Measurements from ENCODE around the gene GPRIN3.

The GPRIN3 gene

GRCh38 chr4:89216866-89217265, 90.7 kb downstream of the GPRIN3 start:
- Histone ChIP-seq H2BK120ac (ENCODE audit: low read depth, low read length) (no peak overlapping the region), H2AK5ac (ENCODE audit: low read length) (no peak overlapping the region), H2BK15ac (replicated peaks; ENCODE audit: low read depth) (no peak overlapping the region), H3K79me1 (ENCODE audit: low read length) (no peaks in the 10 kb centered on the region), H3K4me3 (ENCODE audit: low read length) (no peak overlapping the region), H3K79me2 (ENCODE audit: control insufficient read depth, insufficient read depth, low read length) (no peaks in the 10 kb centered on the region), H4K5ac (ENCODE audit: low read length) (no peak overlapping the region), H3K27me3 (ENCODE audit: insufficient read depth, low read length, poor library complexity) (no peaks in the 10 kb centered on the region), H3K4me1 (ENCODE audit: control insufficient read depth, low read depth, low read length) (no peaks in the 10 kb centered on the region), H3K18ac (ENCODE audit: low read length) (no peak overlapping the region), H3K9ac (ENCODE audit: low read length) (no peak overlapping the region), H3K23ac (ENCODE audit: low read length) (no peak overlapping the region), H3K4me2 (ENCODE audit: low read length) (no peak overlapping the region), H4K8ac (ENCODE audit: low read depth, low read length) (no peak overlapping the region), H3K27ac (ENCODE audit: low read depth, low read length) (no peak overlapping the region), H3K36me3 (ENCODE audit: control insufficient read depth, insufficient read depth, low read length) (no peaks in the 10 kb centered on the region), H3K4ac (ENCODE audit: low read depth, low read length) (no peak overlapping the region), H2BK5ac (ENCODE audit: low read length) (no peak overlapping the region), H3K56ac (ENCODE audit: low read length) (no peak overlapping the region)
- no peak for DNase-seq
- WGBS (ENCODE audit: extremely low coverage, insufficient coverage, low lambda C conversion rate): no CpG with 5 or more reads among the region's 1 CpG

GRCh38 chr4:89216422-89216821, 91.2 kb downstream of the GPRIN3 start:
- Histone ChIP-seq H3K27ac (ENCODE audit: low read depth, low read length) (no peak overlapping the region), H4K8ac (ENCODE audit: low read depth, low read length) (no peak overlapping the region), H3K4ac (ENCODE audit: low read depth, low read length) (no peak overlapping the region), H3K4me2 (ENCODE audit: low read length) (no peak overlapping the region), H3K56ac (ENCODE audit: low read length) (no peak overlapping the region), H3K79me2 (ENCODE audit: control insufficient read depth, insufficient read depth, low read length) (no peaks in the 10 kb centered on the region), H4K5ac (ENCODE audit: low read length) (no peak overlapping the region), H3K9ac (ENCODE audit: low read length) (no peak overlapping the region), H3K23ac (ENCODE audit: low read length) (no peak overlapping the region), H2BK15ac (replicated peaks; ENCODE audit: low read depth) (no peak overlapping the region), H2AK5ac (ENCODE audit: low read length) (no peak overlapping the region), H3K27me3 (ENCODE audit: insufficient read depth, low read length, poor library complexity) (no peaks in the 10 kb centered on the region), H2BK5ac (ENCODE audit: low read length) (no peak overlapping the region), H3K79me1 (ENCODE audit: low read length) (no peaks in the 10 kb centered on the region), H3K36me3 (ENCODE audit: control insufficient read depth, insufficient read depth, low read length) (no peaks in the 10 kb centered on the region), H2BK120ac (ENCODE audit: low read depth, low read length) (no peak overlapping the region), H3K4me1 (ENCODE audit: control insufficient read depth, low read depth, low read length) (no peaks in the 10 kb centered on the region), H3K4me3 (ENCODE audit: low read length) (no peak overlapping the region), H3K18ac (ENCODE audit: low read length) (no peak overlapping the region)
- no peak for DNase-seq

GRCh38 chr4:89215736-89216135, 91.9 kb downstream of the GPRIN3 start:
- Histone ChIP-seq H3K4me3 (ENCODE audit: low read length) (no peak overlapping the region), H4K5ac (ENCODE audit: low read length) (no peak overlapping the region), H3K27ac (ENCODE audit: low read depth, low read length) (no peak overlapping the region), H3K23ac (ENCODE audit: low read length) (no peak overlapping the region), H3K36me3 (ENCODE audit: control insufficient read depth, insufficient read depth, low read length) (no peaks in the 10 kb centered on the region), H2BK5ac (ENCODE audit: low read length) (no peak overlapping the region), H3K18ac (ENCODE audit: low read length) (no peak overlapping the region), H3K4ac (ENCODE audit: low read depth, low read length) (no peak overlapping the region), H3K9ac (ENCODE audit: low read length) (no peak overlapping the region), H2BK15ac (replicated peaks; ENCODE audit: low read depth) (no peak overlapping the region), H3K4me1 (ENCODE audit: control insufficient read depth, low read depth, low read length) (no peaks in the 10 kb centered on the region), H4K8ac (ENCODE audit: low read depth, low read length) (no peak overlapping the region), H3K79me1 (ENCODE audit: low read length) (no peaks in the 10 kb centered on the region), H3K56ac (ENCODE audit: low read length) (no peak overlapping the region), H2AK5ac (ENCODE audit: low read length) (no peak overlapping the region), H3K4me2 (ENCODE audit: low read length) (no peak overlapping the region), H2BK120ac (ENCODE audit: low read depth, low read length) (no peak overlapping the region), H3K27me3 (ENCODE audit: insufficient read depth, low read length, poor library complexity) (no peaks in the 10 kb centered on the region), H3K79me2 (ENCODE audit: control insufficient read depth, insufficient read depth, low read length) (no peaks in the 10 kb centered on the region)
- no CpG with 5 or more reads among the region's 3 CpGs for WGBS (ENCODE audit: extremely low coverage, insufficient coverage, low lambda C conversion rate)
- no peak for DNase-seq

DNA sequence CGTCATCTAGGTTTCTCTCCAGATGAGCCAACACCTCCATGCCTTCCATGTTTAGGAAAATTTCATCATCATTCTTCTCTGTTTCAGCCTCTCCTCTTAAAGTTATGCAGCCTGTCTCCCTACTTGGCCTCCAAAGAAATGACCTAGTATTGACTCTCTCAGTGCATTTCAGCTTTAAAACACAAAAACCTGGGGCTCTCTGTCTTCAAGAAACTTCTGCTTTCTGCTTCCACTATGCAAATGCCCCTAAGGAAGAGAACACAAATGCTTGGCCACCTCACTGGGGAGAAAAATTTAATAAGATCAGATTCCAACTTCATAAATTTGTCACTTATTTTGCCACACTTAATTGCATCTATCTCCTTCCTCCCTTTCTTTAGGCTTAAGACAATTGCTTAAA, 93.3 kb downstream of the GPRIN3 start:
- H3K4me3 ChIP-seq (ENCODE audit: low read length): no peak overlapping the region
- H3K4me1 ChIP-seq (ENCODE audit: control insufficient read depth, low read depth, low read length): no peaks in the 10 kb centered on the region
- no peaks in the 10 kb centered on the region for H3K36me3 ChIP-seq (ENCODE audit: control insufficient read depth, insufficient read depth, low read length)
- H3K27me3 ChIP-seq (ENCODE audit: insufficient read depth, low read length, poor library complexity): no peaks in the 10 kb centered on the region
- no peak overlapping the region for H2BK5ac ChIP-seq (ENCODE audit: low read length)
- no peak overlapping the region for H2AK5ac ChIP-seq (ENCODE audit: low read length)
- H3K79me2 ChIP-seq (ENCODE audit: control insufficient read depth, insufficient read depth, low read length): no peaks in the 10 kb centered on the region
- no peak overlapping the region for H2BK120ac ChIP-seq (ENCODE audit: low read depth, low read length)
- no peak overlapping the region for H3K4ac ChIP-seq (ENCODE audit: low read depth, low read length)
- no peak overlapping the region for H3K23ac ChIP-seq (ENCODE audit: low read length)
- H4K8ac ChIP-seq (ENCODE audit: low read depth, low read length): no peak overlapping the region
- WGBS (ENCODE audit: extremely low coverage, insufficient coverage, low lambda C conversion rate): no CpG with 5 or more reads among the region's 1 CpG
- no peak overlapping the region for H4K5ac ChIP-seq (ENCODE audit: low read length)
- no peak overlapping the region for H3K56ac ChIP-seq (ENCODE audit: low read length)
- no peak overlapping the region for H3K4me2 ChIP-seq (ENCODE audit: low read length)
- H3K9ac ChIP-seq (ENCODE audit: low read length): no peak overlapping the region
- DNase-seq: no peak
- H2BK15ac ChIP-seq (replicated peaks; ENCODE audit: low read depth): no peak overlapping the region
- no peaks in the 10 kb centered on the region for H3K79me1 ChIP-seq (ENCODE audit: low read length)
- H3K18ac ChIP-seq (ENCODE audit: low read length): no peak overlapping the region
- H3K27ac ChIP-seq (ENCODE audit: low read depth, low read length): no peak overlapping the region

DNA sequence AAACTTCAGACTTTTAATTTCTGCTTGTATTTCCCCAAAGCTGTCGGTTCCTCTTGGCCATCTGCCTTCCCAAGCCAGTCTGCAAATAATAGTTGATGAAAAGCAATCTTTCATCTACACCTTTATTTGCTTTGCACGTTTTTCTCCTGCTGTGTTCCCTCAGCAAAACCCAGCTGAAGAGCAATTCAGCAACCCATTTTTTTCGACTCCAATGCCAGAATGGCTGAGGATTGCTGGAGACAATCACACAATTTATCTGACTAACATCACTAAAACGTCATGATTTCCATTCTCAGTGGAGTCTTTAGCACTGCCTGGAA, 94.3 kb downstream of the GPRIN3 start:
- Histone ChIP-seq H3K9ac (ENCODE audit: low read length) (no peak overlapping the region), H3K56ac (ENCODE audit: low read length) (no peak overlapping the region), H3K27me3 (ENCODE audit: insufficient read depth, low read length, poor library complexity) (no peaks in the 10 kb centered on the region), H3K36me3 (ENCODE audit: control insufficient read depth, insufficient read depth, low read length) (no peaks in the 10 kb centered on the region), H3K79me1 (ENCODE audit: low read length) (no peaks in the 10 kb centered on the region), H2BK5ac (ENCODE audit: low read length) (no peak overlapping the region), H3K4ac (ENCODE audit: low read depth, low read length) (no peak overlapping the region), H3K4me2 (ENCODE audit: low read length) (no peak overlapping the region), H3K79me2 (ENCODE audit: control insufficient read depth, insufficient read depth, low read length) (no peaks in the 10 kb centered on the region), H4K8ac (ENCODE audit: low read depth, low read length) (no peak overlapping the region), H2BK15ac (replicated peaks; ENCODE audit: low read depth) (no peak overlapping the region), H4K5ac (ENCODE audit: low read length) (no peak overlapping the region), H3K23ac (ENCODE audit: low read length) (no peak overlapping the region), H3K27ac (ENCODE audit: low read depth, low read length) (no peak overlapping the region), H3K4me1 (ENCODE audit: control insufficient read depth, low read depth, low read length) (no peaks in the 10 kb centered on the region), H2AK5ac (ENCODE audit: low read length) (no peak overlapping the region), H3K18ac (ENCODE audit: low read length) (no peak overlapping the region), H3K4me3 (ENCODE audit: low read length) (no peak overlapping the region), H2BK120ac (ENCODE audit: low read depth, low read length) (no peak overlapping the region)
- DNase-seq: no peak
- WGBS (ENCODE audit: extremely low coverage, insufficient coverage, low lambda C conversion rate): no CpG with 5 or more reads among the region's 4 CpGs

DNA sequence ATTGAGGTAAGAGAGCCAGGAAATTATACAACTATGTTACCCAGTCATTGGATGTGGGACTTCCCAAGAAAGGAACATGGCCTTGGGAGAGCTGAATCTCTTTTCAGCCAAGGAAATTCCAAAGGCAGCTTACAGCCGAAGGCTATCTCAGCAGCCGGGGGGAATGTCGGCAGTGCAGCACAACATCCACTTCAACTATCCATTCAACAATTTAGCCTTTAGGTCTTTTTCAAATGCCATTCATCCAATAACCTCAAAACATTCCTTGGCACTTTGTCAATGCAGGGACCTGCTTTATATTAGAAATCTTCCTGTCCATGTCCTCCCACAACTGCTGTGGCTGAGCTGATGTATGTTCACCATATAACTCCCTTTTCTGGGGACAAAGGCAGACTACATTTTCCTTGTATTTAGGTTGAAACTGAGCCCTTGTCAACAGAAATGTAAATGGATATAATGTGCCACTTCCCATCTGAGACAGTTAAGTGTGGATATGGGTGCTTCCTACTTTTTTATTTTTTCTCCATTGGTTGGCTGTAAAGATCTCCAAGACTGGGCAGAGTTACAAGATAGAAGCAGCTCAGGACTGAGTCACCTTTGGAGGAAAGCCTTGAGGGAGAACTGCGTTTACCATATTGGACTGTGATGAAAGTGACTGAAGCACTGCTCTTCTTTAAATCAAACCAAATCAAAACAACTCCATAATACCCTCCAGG, 94.8 kb downstream of the GPRIN3 start:
- H3K27ac ChIP-seq (ENCODE audit: low read depth, low read length): no peak overlapping the region
- no peak overlapping the region for H2AK5ac ChIP-seq (ENCODE audit: low read length)
- H3K27me3 ChIP-seq (ENCODE audit: insufficient read depth, low read length, poor library complexity): no peaks in the 10 kb centered on the region
- no peaks in the 10 kb centered on the region for H3K36me3 ChIP-seq (ENCODE audit: control insufficient read depth, insufficient read depth, low read length)
- no peak overlapping the region for H3K18ac ChIP-seq (ENCODE audit: low read length)
- no peak overlapping the region for H3K56ac ChIP-seq (ENCODE audit: low read length)
- no peak overlapping the region for H4K5ac ChIP-seq (ENCODE audit: low read length)
- no peak for DNase-seq
- WGBS (ENCODE audit: extremely low coverage, insufficient coverage, low lambda C conversion rate): no CpG with 5 or more reads among the region's 4 CpGs
- no peak overlapping the region for H3K23ac ChIP-seq (ENCODE audit: low read length)
- H3K4me2 ChIP-seq (ENCODE audit: low read length): no peak overlapping the region
- H4K8ac ChIP-seq (ENCODE audit: low read depth, low read length): no peak overlapping the region
- no peak overlapping the region for H2BK5ac ChIP-seq (ENCODE audit: low read length)
- H3K9ac ChIP-seq (ENCODE audit: low read length): no peak overlapping the region
- no peak overlapping the region for H3K4ac ChIP-seq (ENCODE audit: low read depth, low read length)
- no peak overlapping the region for H2BK15ac ChIP-seq (replicated peaks; ENCODE audit: low read depth)
- H3K4me3 ChIP-seq (ENCODE audit: low read length): no peak overlapping the region
- H3K4me1 ChIP-seq (ENCODE audit: control insufficient read depth, low read depth, low read length): no peaks in the 10 kb centered on the region
- no peak overlapping the region for H2BK120ac ChIP-seq (ENCODE audit: low read depth, low read length)
- no peaks in the 10 kb centered on the region for H3K79me2 ChIP-seq (ENCODE audit: control insufficient read depth, insufficient read depth, low read length)
- no peaks in the 10 kb centered on the region for H3K79me1 ChIP-seq (ENCODE audit: low read length)
